Stimulated activated CD8-positive, alpha-beta memory T cell treated with anti-CD3 and anti-CD28 coated beads, Interleukin-7, amount 100 ng/mL, for 4 hours (primary cell): ENCODE measurements around the gene ARHGDIA.
"Not testable (repeated sequence)": the region's sequence is repeated elsewhere in the genome, so short reads cannot be mapped to it uniquely, and the experiment has no call there.

Source experiments
- DNase-seq, 2 donors: peaks; one replicate each; pipeline ENCODE4 v3.0.0-alpha.2; 2020; ENCODE audit warnings: low read depth in 2 of 2

The ARHGDIA gene

DNA sequence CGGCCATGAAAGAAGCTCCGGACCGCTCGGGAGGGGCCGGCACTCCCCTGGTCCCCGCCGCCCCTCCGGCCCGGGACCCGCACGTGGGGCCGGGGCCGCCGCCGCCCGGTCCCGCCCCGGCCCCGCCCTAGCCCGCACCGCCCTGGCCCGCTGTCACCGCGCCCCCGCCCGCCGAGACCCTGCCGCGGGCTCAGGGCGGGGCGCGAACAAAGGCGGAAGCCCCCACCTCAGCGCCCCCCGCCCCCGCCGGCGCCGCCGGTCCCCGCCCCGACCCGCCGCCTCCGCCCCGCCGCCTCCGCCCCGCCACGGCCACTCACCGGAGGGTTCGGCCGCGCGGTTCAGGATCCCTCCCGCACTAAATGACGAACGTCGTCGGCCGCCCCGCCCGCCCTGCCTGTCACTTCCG lies at the start of gene ARHGDIA:
ARHGDIA (minus strand) TSS at position 357 of the 406 bp plus-strand sequence. CDS start 1,407 bp downstream, outside the sequence.
- DNase-seq = no peak

DNA sequence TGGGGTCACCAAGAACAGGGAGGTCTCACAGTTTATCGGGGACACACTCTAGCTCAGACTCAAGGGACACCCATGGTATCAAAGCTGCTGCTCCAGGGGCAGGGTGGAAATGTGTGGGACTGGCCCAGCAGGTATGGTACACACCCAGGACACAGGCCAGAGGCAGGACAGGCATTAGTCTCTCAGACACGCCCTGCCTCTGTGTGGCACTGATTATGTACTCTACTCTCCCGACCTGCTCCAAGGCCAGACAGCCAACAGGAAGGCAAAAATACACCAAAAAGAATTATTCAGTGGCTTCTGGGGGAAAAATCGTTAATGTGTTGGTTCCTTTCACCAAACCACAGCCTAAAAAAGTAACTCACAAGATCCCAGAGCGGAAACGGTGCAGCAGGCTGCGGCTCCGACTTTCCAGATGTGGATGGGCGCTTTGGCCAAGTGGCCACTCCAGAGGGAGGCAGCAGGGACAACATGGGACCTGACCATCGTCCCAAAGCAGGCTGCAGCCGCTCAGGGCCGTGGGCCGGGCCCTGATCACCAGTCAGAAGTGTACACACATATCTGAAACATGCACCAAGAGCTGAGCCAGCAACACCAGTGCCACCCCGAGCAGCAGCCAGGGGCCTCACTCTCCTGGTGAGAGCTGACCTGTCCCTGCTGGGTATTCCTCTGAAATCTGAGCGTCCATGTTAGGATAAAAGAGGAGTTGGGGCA lies 47.9 kb upstream of the ARHGDIA start:
- DNase-seq = no peak

DNA sequence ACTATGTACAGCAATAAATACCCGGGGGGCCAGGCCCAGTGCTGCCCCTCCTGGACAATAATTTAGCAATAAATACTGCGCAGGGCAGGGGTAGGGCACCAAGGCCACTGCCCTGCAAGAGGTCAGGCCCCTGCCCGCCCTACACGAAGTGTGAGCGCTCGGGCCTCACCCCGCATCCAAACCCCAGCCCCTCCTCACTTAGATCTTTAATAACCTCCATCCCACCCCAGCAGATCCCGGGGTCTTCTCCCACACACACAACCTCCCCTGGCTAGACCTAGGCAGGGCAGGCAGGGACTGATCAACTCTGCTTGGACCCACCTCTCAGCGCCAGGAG lies 47.2 kb upstream of the ARHGDIA start:
- not testable (repeated sequence) for DNase-seq

DNA sequence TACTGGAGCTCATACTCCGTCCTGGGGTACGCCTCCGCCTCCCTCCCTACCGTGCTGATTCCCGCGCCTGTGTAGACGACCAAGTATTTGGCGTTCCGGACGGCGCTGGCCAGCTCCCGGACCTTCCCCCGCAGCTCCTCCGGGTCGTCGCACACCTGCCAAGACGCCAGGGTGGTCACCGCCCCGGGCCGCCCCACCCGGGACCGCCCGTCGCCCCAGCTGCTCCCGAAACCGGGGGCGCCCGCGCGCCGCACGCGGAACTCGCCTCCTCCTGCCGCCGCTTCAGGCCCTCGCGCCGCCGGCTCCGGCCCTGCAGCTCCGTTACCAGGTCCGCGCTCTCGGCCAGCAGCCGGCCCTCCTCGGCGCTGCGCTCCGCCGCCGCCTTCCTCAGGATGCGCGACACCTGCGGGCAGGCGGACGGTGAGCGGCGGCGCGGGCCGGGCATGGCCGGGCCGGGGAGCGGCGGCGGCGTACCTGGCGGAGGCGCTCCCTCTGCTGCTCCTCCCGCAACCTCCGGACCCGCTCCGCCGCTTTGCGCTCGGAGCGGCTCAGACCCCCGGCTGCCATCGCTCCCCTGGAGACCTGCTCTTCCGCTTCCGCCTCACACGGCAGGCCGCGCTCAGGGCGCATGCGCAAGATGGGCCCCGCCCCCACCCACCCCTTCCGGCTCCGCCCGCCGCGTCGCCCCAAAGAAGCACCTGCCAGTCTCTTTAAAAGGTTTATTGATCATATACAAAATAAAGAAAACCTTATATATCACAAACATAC lies 46.6 kb upstream of the ARHGDIA start, which contains the start of gene SIRT7:
SIRT7 (minus strand) TSS at position 612 of the 768 bp plus-strand sequence; CDS start at position 567, 45 bp downstream.
- DNase-seq = peak; percentile 51 to 76

DNA sequence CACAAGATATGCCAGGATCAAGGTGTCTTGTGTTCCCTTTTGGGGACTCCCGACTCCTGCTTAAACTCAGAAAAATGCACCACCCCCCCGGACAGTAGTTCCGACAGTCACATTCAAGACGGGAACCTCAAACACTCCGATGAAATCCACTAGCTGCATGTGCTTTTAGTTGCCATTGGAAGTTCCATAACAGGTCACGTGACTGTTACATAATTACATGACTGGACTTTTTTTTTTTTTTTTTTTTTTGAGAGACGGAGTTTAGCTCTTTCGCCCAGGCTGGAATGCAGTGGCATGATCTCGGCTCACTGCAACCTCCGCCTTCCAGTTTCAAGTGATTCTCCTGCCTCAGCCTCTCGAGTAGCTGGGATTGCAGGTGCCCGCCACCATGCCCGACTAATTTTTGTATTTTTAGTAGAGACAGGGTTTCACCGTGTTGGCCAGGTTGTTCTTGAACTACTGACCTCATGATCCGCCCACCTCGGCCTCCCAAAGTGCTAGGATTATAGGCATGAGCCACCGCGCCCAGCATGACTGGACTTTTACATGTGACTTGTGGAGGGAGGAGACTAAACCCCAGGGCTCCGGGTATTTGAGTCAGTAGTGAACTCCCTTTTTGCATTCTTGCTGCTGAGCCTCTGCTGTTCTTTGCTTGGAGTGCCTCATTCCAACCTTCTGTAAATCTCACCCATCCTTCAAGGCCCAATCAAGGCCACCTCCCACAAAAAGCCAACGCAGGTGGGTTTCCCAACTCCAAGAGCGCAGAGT lies 45.3 kb upstream of the ARHGDIA start:
- no peak for DNase-seq

DNA sequence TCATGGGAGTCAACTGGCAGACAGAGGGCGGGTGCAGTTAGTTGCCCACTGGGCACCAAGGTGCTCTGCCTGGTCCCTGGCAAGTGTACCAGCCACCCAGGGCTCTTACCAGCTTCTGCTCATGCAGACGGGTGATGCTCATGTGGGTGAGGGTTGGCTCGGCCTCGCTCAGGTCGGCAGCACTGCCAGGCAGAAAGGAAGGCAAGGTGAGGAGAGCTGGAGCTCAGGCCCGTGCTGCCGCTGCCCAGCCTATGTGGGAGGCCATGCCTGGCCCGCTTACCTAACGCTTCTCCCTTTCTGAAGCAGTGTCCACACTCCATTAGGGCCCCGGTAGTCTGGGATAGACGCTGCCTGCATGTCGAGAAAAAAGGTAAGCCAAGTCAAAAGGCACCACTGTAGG lies 44.2 kb upstream of the ARHGDIA start:
- no peak for DNase-seq

DNA sequence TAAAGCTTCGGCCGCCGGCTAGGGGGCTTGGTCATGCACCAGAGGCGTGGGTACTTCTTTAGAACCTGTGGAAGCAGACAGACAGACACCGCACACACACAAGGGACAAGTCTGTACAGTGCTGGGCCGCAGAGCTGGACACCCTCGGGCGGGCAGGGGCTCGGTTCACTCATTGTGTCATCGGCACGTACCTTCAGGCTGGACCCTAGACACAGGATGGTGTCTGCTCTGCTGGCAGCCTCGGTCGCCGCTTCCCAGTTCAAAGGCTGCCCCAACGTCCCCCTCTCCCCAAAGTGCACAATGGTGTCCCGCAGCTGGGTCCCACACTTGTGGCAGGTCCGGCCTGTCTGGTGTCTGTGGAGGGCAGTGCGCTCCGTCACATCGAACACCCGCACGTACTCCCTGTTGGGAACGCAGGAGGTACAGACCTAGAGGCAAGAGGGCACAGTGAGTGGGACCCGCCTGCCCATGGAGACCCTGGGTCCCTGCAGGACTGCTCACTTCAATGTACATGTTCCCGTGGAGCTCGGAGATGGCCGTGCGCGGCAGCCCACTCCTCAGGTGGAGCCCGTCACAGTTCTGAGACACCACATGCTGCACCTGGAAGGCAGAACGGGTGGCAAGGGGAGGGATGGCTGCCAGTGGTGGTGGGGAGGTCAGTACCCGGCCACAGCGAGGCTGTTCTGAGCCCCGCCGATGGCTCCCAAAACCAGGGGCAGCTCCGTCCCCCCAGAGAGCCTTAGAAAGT lies 43.1 kb upstream of the ARHGDIA start:
- no peak for DNase-seq

DNA sequence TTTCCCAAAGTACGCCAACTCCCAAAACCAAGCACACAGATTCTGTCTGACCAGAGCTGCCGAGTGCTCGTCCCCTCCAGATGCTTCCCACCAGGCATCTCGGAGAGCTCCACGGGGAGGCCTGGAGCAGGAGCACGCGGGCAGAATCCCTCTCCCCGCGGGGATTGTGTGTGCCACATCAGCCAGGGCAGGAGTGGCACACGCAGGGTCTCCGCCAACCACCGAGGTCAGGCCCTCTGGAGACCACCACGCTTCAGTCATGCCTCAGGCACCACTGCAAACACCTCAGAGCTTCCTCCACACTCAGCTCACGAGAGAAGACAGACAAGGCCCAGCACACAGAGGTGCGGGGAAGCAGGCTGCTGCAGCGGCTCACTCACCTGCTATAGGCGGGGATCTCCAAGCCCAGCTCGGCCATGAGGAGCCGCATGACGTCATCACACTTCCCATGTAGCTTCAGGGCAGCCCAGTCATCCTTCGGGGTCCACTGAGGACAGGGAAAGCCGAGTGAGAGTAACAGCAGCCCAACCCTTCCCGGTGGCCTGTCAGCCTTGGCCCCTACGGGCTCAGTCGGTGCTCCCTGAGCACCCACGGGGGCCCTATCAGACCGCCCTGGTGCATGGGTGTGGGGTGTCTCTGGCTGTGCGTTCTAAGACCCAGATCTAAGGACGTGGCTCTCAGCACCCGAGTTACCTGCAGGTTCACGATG lies 42.4 kb upstream of the ARHGDIA start:
- no peak for DNase-seq

DNA sequence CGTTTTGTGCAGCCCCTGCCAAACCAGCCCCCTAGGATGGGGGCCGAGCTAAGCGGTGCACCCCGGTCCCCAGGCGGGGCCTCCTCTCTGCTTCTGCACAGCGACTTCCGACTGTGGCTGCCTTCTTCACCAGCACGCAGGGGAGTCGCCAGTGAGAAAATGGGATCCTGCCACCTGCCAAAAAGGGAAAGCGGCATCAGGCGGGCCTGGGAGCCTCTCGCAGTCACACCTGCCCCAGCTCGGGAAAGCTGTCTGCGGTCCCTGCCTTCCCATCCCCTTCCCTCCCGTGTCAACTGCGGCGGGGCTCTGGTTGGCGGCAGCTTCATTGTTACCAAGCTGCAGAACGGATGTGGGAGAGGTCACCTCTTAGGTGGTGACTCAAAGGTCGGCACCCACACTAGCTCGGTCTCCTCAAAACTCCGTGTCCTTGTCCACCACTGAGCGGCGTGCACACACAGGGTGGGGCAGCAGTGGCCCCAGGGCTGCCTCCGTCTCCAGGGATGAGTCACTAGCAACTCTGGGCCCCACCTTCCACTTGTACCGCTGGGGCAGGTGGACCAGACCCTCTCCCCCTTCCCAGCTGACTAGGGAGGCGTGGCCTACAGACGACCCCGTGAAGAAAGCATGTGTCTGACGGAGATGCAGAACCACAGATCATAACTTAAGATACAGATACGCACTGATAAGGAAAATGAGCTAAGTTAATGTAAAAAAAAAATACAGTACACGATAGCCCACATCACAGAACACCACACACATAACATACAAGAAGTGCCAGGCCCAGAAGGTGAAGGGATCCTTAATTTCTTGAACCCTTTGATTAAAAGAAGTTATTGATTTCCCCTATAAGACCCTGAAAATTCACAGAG lies 41.5 kb upstream of the ARHGDIA start:
- no peak for DNase-seq

DNA sequence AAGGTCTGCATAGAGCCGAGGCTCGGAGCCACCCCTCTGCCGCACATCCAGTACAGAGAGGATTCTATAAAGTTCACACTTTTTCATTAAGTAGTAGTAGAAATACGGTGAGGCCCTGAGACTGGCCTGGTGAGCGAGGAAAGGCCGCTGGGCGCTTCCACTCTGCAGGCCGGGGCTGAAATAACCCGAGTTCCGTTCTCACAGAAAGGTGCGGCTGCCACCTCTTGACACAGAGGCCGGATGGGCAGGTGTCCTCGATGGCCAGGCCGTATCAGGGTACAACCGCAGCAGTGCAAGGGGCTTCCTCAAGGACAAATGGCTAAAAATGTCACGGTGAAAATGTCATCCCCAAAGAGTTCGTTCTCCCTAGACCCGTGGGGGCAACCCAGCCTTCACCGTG lies 40.8 kb upstream of the ARHGDIA start:
- no peak for DNase-seq

DNA sequence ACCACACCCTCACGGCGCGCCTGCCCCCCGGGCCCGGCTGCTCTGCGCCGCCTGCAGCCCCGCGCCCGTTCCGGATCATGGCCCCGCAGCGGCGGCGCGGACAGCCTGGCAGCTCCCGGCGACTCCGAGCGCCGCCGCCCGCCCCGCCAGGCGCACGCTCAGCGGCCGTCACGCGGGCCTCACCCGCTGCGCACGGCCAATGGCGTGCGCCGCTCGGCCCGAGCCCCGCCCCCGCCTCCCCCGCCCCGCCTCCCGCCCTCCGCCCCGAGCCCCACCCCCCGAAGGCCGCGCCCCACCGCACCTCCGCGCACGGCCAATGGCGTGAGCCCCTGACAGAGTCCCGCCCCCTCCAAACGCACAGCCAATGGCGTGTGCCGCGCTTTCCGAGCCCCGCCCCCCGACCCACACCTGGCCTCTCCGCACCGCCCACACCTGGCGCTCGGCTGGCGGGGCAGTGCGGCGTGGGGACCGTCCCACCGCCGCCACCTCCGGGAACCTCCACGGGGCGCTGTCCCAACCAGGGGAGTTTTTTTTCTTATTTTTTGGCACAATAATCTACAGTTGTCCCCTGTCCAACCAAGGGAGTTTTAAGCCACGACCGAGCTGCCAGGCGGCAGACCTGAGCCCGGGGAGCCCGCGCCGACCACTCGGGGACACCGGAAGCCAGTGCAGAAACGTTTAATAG lies 40.3 kb upstream of the ARHGDIA start, which contains the start of gene PCYT2:
PCYT2 (minus strand) TSS at position 123 of the 685 bp plus-strand sequence; CDS start at position 79, 44 bp downstream.
- DNase-seq = peak; percentile 88 to 90

DNA sequence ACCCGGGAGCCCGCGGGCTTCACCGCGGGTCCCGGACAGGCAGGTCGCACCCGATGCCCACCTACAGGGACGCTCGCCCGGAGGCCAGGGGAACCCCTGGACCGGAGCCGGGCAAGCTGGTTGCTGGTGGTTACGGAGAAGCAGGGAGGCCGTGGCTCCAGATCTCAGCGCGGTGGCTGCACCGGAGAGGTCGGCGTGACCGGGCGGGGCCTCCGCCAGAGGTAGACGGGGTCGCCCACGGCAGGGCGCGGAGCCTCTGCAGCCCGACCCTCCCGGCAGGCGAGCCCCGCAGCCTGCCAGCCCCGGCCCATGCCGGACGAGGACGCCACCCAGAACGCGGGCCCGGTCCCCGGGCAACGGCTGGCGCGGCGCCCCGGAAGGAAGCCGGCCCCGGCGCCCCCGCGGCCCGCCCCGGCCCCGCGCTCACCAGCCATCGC lies 39.7 kb upstream of the ARHGDIA start:
- no peak for DNase-seq

DNA sequence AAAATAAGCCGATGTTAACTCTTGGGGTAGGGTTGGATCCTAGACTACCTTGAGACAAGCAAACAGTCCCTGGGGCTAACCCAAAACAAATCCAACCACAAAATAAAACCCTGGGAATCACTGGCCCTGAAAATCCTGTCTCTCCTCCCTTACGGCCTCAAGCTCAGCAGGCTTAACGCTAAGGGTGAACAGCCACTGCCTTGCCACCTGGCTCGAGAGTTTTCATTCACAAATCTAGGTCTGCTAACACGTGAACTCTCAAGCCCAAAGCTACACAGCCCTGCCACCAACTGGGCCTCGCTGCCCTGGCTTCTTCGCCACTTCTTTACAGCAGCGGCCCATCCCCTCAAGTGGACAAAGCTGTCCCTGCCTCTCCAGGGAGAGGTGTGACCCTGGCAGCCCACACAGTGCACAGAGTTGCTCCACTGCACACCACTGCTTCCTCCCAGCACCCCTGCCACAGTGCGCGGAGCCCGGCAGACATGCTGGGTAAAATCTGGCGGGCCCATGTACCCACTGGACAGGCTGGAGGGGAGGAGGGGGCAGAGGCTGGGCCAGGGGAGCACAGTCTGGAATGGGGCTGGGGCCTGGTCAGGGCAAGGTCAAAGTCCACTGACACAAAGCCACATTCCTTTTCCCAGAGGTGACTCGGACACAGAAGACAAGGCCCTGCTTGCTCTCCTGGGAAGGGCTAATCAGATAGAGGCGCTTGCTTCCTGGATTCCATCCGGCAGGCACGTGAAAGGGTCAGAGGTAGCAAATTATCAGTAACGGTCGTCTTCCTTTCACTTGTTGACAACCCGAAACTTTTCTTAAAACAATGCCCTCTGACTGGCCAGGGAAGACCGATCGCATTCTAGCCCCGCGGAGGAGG lies 39.1 kb upstream of the ARHGDIA start:
- no peak for DNase-seq

DNA sequence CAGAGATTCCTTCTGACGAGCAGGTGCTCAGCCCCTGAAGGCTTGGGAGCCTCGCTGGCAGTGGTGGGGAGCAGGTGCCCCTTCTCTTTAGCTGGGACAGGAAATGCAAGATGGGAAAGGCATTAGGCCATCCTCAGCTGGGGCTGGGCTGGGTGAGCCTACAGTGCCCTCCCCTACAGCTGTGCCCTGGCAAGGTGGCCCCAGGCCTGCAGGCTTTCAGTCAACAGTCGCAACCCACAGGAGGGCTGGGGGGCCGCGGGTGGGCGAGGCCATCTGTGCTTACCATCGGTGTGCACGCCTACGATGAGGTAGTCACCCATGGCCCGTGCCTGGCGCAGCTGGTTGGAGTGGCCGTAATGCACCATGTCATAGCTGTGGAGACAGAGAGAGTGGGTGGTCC lies 38.1 kb upstream of the ARHGDIA start:
- DNase-seq = no peak

DNA sequence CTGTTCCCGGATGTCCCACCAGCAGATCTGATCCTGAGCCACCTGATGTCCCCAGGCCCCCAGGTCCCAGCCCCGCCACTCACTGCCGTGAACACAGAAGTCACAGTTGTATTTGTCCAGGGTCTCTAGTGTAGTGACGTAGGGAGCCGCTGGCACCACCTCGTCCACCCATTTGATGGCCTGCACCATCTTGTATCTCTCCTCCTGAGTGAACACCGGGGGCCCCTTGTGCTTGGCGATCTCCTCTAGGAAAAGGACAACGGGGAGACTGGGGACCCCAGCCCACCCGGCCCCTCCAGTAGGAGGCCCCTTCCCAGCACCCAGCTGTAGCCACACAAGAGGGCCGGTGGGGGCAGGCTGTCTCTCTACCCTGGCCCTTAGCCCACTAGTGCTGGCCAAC lies 37.7 kb upstream of the ARHGDIA start:
- DNase-seq = no peak

DNA sequence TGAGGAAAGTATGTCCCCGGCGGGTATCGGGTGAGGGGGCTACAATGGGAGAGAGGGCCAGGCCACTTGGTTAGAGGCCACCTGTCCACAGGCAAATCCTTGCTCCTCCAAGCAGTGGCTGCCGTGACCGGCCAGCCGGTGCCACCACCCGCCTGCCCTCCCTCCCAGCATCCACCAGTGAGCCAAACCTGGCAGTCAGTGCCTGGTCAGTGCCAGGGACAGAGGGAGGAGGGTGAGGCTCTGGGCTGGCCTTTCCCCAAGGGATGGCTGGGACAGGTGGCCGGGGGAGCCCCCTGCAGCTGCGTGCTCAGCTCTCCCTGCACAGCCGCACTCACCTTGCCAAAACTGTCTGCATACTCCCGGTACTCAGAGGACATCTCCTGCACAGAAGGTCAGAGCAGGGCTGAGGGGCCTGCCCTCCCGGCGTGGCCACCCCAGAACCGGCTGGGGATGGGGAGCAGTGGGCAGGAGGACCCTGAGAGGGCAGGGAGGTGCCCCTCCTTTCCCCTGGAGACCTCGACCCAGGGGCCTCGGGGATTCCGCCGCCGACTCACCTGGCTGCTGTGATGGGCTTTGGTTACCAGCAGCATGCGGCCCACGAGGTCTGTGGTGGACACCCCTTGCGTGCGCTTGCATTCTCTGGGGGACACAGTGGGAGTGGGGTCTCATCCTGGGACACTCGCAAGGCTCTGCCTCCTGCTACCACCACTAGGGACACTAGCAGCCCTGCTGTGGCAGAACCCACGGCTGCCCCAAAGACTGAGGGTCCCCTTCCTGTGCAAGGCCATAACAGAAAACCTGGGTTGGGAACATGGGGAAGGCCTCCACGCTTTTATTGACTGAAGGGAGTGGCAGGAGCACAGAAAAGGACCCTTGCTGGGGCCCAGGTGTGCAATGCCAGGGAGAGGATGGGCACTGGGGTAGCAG lies 36.3 kb upstream of the ARHGDIA start:
- DNase-seq = no peak
